Measurements from ENCODE around the gene ARL4C. TPM values are rescaled to one million over a fixed set of nuclear protein-coding genes. Genes with fewer than 3 reads are reported as not detected.

ARL4C gene
- total and polyA plus RNA-seq, 2 experiments from 2014 or later, result 15.9 to 30.0 TPM

- Histone ChIP-seq H2AFZ (no peak overlapping the region), H3K36me3 (replicated peaks; ENCODE audit: insufficient read depth, low read depth) (no peaks in the 10 kb centered on the region), H3K27ac (no peak overlapping the region), H3K4me1 (ENCODE audit: insufficient read depth) (no peaks in the 10 kb centered on the region), H3K9me2 (replicated peaks; ENCODE audit: insufficient read depth) (no peaks in the 10 kb centered on the region), H4K20me1 (ENCODE audit: insufficient read depth, poor library complexity, severe bottlenecking) (no peaks in the 10 kb centered on the region), H3K9me3 (ENCODE audit: low read depth) (no peaks in the 10 kb centered on the region), H3K79me2 (no peaks in the 10 kb centered on the region), H3K4me2 (no peak overlapping the region), H3K27me3 (no peaks in the 10 kb centered on the region), H3K4me3 (no peak overlapping the region)
- 95% methylated on average over 3 of the region's 3 CpGs for WGBS (ENCODE audit: low lambda C conversion rate, missing lambda C conversion rate)
- DNase-seq (ENCODE audit: low spot score), result no peak
- TF ChIP-seq, protein P1, sequence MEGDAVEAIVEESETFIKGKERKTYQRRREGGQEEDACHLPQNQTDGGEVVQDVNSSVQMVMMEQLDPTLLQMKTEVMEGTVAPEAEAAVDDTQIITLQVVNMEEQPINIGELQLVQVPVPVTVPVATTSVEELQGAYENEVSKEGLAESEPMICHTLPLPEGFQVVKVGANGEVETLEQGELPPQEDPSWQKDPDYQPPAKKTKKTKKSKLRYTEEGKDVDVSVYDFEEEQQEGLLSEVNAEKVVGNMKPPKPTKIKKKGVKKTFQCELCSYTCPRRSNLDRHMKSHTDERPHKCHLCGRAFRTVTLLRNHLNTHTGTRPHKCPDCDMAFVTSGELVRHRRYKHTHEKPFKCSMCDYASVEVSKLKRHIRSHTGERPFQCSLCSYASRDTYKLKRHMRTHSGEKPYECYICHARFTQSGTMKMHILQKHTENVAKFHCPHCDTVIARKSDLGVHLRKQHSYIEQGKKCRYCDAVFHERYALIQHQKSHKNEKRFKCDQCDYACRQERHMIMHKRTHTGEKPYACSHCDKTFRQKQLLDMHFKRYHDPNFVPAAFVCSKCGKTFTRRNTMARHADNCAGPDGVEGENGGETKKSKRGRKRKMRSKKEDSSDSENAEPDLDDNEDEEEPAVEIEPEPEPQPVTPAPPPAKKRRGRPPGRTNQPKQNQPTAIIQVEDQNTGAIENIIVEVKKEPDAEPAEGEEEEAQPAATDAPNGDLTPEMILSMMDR (IDR thresholded peaks at IDR 0.05; ENCODE audit: poor library complexity), result no peak
- no peak for TF ChIP-seq EZH2phosphoT487 (IDR thresholded peaks at IDR 0.05; ENCODE audit: low read depth, severe bottlenecking, unreplicated experiment)
- no peak for TF ChIP-seq EZH2 (IDR thresholded peaks at IDR 0.05; ENCODE audit: borderline replicate concordance)
These were observed 29.8 kb upstream of the ARL4C start for GRCh38 chr2:234526711-234527110.

- Histone ChIP-seq H3K9me3 (ENCODE audit: low read depth) (no peaks in the 10 kb centered on the region), H3K4me2 (no peak overlapping the region), H3K4me3 (no peak overlapping the region), H4K20me1 (ENCODE audit: insufficient read depth, poor library complexity, severe bottlenecking) (no peaks in the 10 kb centered on the region), H2AFZ (no peak overlapping the region), H3K4me1 (ENCODE audit: insufficient read depth) (no peaks in the 10 kb centered on the region), H3K27ac (no peak overlapping the region), H3K36me3 (replicated peaks; ENCODE audit: insufficient read depth, low read depth) (no peaks in the 10 kb centered on the region), H3K27me3 (no peaks in the 10 kb centered on the region), H3K9me2 (replicated peaks; ENCODE audit: insufficient read depth) (no peaks in the 10 kb centered on the region), H3K79me2 (no peaks in the 10 kb centered on the region)
- 82% methylated on average over 2 of the region's 2 CpGs for WGBS (ENCODE audit: low lambda C conversion rate, missing lambda C conversion rate)
- TF ChIP-seq EZH2phosphoT487 (IDR thresholded peaks at IDR 0.05; ENCODE audit: low read depth, severe bottlenecking, unreplicated experiment), result no peak
- TF ChIP-seq, protein P1 (IDR thresholded peaks at IDR 0.05; ENCODE audit: poor library complexity), result no peak
- no peak for TF ChIP-seq EZH2 (IDR thresholded peaks at IDR 0.05; ENCODE audit: borderline replicate concordance)
- no peak for DNase-seq (ENCODE audit: low spot score)
These were observed 24.7 kb upstream of the ARL4C start for GRCh38 chr2:234521536-234521935.

DNA sequence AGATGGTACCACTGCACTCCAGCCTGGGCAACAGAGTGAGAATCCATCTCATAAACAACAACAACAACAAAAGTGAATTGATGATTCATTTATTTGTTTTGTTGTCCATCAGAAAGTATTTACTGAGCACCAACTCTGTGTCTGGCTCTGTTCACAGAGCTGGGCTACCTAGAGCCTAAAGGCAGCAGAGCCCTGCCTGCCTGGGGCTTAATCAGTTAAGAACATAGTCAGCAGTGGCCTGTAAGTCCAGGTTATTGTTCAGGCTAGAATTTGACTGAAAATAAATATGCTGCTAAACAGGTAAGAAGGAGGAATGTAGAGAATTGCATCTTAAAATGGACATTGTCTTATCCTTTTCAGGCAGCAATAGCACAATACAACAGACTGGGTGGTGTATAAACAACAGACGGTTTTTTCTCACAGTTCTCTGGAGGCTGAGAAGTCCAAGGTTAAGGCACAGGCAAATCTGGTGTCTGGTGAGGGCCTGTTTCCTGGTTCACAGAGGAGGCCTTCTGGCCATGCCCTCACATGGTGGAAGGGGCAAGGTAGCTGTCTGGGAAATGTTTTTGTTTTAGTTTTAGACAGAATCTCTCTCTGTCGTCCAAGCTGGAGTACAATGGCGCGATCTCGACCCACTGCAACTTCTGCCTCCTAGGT lies 22.2 kb upstream of the ARL4C start:
- Histone ChIP-seq H3K36me3 (replicated peaks; ENCODE audit: insufficient read depth, low read depth) (no peaks in the 10 kb centered on the region), H4K20me1 (ENCODE audit: insufficient read depth, poor library complexity, severe bottlenecking) (no peaks in the 10 kb centered on the region), H3K79me2 (no peaks in the 10 kb centered on the region), H2AFZ (no peak overlapping the region), H3K27ac (no peak overlapping the region), H3K27me3 (no peaks in the 10 kb centered on the region), H3K4me3 (no peak overlapping the region), H3K4me2 (no peak overlapping the region), H3K9me2 (replicated peaks; ENCODE audit: insufficient read depth) (no peaks in the 10 kb centered on the region), H3K4me1 (ENCODE audit: insufficient read depth) (no peaks in the 10 kb centered on the region), H3K9me3 (ENCODE audit: low read depth) (no peaks in the 10 kb centered on the region)
- no peak for DNase-seq (ENCODE audit: low spot score)
- WGBS (ENCODE audit: low lambda C conversion rate, missing lambda C conversion rate), result 84% methylated on average over 5 of the region's 5 CpGs
- TF ChIP-seq EZH2phosphoT487 (IDR thresholded peaks at IDR 0.05; ENCODE audit: low read depth, severe bottlenecking, unreplicated experiment) (no peak), EZH2 (IDR thresholded peaks at IDR 0.05; ENCODE audit: borderline replicate concordance) (no peak)
- TF ChIP-seq, protein P1 (IDR thresholded peaks at IDR 0.05; ENCODE audit: poor library complexity), result no peak

Data from hepatocyte (in vitro differentiated cells).